ENCODE results near the gene IQSEC1.
"Not testable (repeated sequence)": the region's sequence is repeated elsewhere in the genome, so short reads cannot be mapped to it uniquely, and the experiment has no call there.

IQSEC1 gene

DNA sequence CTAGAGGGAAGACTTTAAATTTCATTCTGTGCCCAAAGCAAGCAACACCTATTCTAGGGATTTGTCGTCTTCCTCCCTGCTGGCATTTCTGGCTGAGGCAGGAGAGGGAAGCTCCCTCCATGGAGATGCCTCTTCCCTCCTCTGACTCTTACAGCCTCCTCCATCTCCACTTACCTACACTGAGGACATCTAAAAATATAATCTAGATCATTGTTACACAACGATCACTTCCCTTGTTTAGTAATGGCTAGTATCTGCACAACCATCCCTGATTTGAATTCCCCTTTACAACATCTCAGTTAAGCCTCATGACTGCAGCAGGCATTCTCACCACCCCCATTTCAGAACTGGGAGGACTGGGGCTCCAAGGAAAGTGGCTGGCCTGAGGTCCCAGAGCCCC is 219.4 kb downstream of the IQSEC1 start:
- not testable (repeated sequence) for DNase-seq

DNA sequence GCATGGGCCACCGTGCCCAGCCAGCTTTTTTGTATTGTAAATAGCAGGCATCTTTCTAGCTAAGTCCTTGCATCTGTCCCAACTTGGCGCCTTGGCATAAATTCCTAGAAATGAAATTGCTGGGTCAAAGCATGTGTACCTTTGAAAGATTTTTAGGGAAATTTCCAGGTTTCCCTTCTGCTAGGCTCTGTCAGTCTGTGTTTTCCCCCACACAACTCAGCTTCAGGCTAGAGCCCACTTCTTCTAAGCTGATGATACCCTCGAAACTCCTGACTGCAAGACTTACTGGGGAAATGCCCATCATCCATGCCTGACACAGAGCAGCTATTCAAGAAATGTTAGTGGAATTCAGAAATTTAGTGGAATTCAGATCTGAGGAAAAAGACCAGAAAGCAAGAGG is 221.0 kb downstream of the IQSEC1 start:
- DNase-seq = no peak

All from activated T-cell treated with anti-CD3 and anti-CD28 coated beads for 4 hours (primary cell).